SK-N-SH (cell line): Measurements from ENCODE around the gene HAT1. TPM values are rescaled to one million over a fixed set of nuclear protein-coding genes. Genes with fewer than 3 reads are reported as not detected.
"Not testable (repeated sequence)": the region's sequence is repeated elsewhere in the genome, so short reads cannot be mapped to it uniquely, and the experiment has no call there.

ENCODE experiments used
- CTCF ChIA-PET: fragments of 300-600, 350-600 bp; formaldehyde crosslinking; extraction: SDS; loops from one replicate; lab custom pipeline; 2021; lab: Yijun Ruan, JAX
- POLR2A ChIA-PET: fragments of 350-600 bp; sonication (Branson Sonifier 250); formaldehyde crosslinking; extraction: SDS; loops from one replicate; lab custom pipeline; 2020; ENCODE audit warnings: antibody characterized with exemption, inconsistent platforms; lab: Yijun Ruan, JAX
- DNase-seq: peaks from one replicate; pipeline ENCODE4 v3.0.0; 2012
- H2AFZ ChIP-seq: fragments of 200-600 bp; sonication (generic); 2 replicates; pipeline ENCODE4 v1.8.1; 2016; ENCODE audit warnings: antibody characterized with exemption, mild to moderate bottlenecking, low read depth
- H3F3A ChIP-seq: fragments of 200-600 bp; sonication (generic); replicated peaks from 2 replicates; pipeline ENCODE3; 2016; ENCODE audit warnings: antibody characterized with exemption, mild to moderate bottlenecking; ENCODE audit not compliant: insufficient read depth
- H3K27ac ChIP-seq, 2 experiments: fragments of 200-500 bp in 1 of 2; fragments of 200-600 bp in 1 of 2; sonication (Bioruptor generic) in 1 of 2; sonication (generic), shearing (Covaris generic) in 1 of 2; 2 replicates each; pipeline versions ENCODE4 v1.5.1 to v1.6.1; 2014 to 2016; ENCODE audit warnings: low read depth in 2 of 2, inconsistent platforms in 1 of 2, low read length in 1 of 2, mild to moderate bottlenecking in 1 of 2, mixed read lengths in 1 of 2
- H3K27me3 ChIP-seq: fragments of 200-600 bp; sonication (generic), shearing (Covaris generic); 2 replicates; pipeline ENCODE4 v1.6.1; 2016; ENCODE audit warnings: mixed run types; ENCODE audit not compliant: insufficient read depth
- H3K36me3 ChIP-seq, 2 experiments: fragments of 200-500 bp in 1 of 2; fragments of 200-600 bp in 1 of 2; sonication (Bioruptor generic) in 1 of 2; sonication (generic) in 1 of 2; replicated peaks in 1 of 2; 2 replicates each; pipeline versions ENCODE3 to v1.5.1; 2014 to 2016; ENCODE audit warnings: low read length in 1 of 2, mild to moderate bottlenecking in 1 of 2; ENCODE audit not compliant: insufficient read depth in 2 of 2, control insufficient read depth in 1 of 2
- H3K4me1 ChIP-seq, 2 experiments: fragments of 200-500 bp in 1 of 2; fragments of 200-600 bp in 1 of 2; sonication (Bioruptor generic) in 1 of 2; sonication (generic), shearing (Covaris generic) in 1 of 2; 2 replicates each; pipeline versions ENCODE4 v1.5.1 to v1.6.1; 2014 to 2016; ENCODE audit warnings: low read depth in 1 of 2, low read length in 1 of 2, mixed run types in 1 of 2; ENCODE audit not compliant: insufficient read depth in 2 of 2, control insufficient read depth in 1 of 2
- H3K4me2 ChIP-seq: fragments of 200-600 bp; sonication (generic), shearing (Covaris generic); 2 replicates; pipeline ENCODE4 v1.6.1; 2017; ENCODE audit warnings: mixed run types
- H3K4me3 ChIP-seq, 2 experiments: fragments of 200-500 bp in 1 of 2; fragments of 200-600 bp in 1 of 2; sonication (Bioruptor generic) in 1 of 2; sonication (generic), shearing (Covaris generic) in 1 of 2; 2 replicates each; pipeline versions ENCODE4 v1.5.1 to v1.8.1; 2014 to 2016; ENCODE audit warnings: low read depth in 2 of 2, inconsistent platforms in 1 of 2, low read length in 1 of 2, mild to moderate bottlenecking in 1 of 2, mixed read lengths in 1 of 2, moderate library complexity in 1 of 2
- H3K79me2 ChIP-seq: fragments of 200-600 bp; sonication (generic); 2 replicates; pipeline ENCODE4 v1.8.1; 2017; ENCODE audit warnings: mild to moderate bottlenecking; ENCODE audit not compliant: insufficient read depth
- H3K9ac ChIP-seq: fragments of 200-600 bp; sonication (generic); 2 replicates; pipeline ENCODE4 v1.6.1; 2017; ENCODE audit warnings: mixed run types
- H3K9me2 ChIP-seq: fragments of 200-600 bp; sonication (generic); 2 replicates; pipeline ENCODE4 v1.6.1; 2017; ENCODE audit warnings: mixed run types
- H3K9me3 ChIP-seq: fragments of 200-600 bp; sonication (generic); 2 replicates; pipeline ENCODE4 v1.6.1; 2017; ENCODE audit warnings: mixed run types, mild to moderate bottlenecking, moderate library complexity
- H4K20me1 ChIP-seq: fragments of 200-600 bp; sonication (generic); 2 replicates; pipeline ENCODE4 v1.6.1; 2017; ENCODE audit warnings: mild to moderate bottlenecking, mixed run types; ENCODE audit not compliant: insufficient read depth
- FOXJ3 ChIP-seq: sonication (generic); formaldehyde crosslinking; IDR thresholded peaks from 2 replicates; pipeline ENCODE4 v1.5.1; 2020; ENCODE audit warnings: mild to moderate bottlenecking, missing genetic modification reagents
- MEF2A ChIP-seq: IDR thresholded peaks from 2 replicates; pipeline ENCODE4 v1.4.0; 2012; ENCODE audit warnings: low read depth, borderline replicate concordance
- NFIC ChIP-seq: IDR thresholded peaks from 2 replicates; pipeline ENCODE4 v1.4.0; 2012; ENCODE audit warnings: borderline replicate concordance
- RAD21 ChIP-seq: IDR thresholded peaks from 2 replicates; pipeline ENCODE4 v1.6.1; 2012; ENCODE audit warnings: mild to moderate bottlenecking, low read length
- RCOR1 ChIP-seq: fragments of 150-350 bp; IDR thresholded peaks from 2 replicates; pipeline ENCODE4 v1.6.1; 2017; ENCODE audit warnings: antibody characterized with exemption, low read length
- USF2 ChIP-seq: fragments of 150-350 bp; IDR thresholded peaks from 2 replicates; pipeline ENCODE4 v1.6.1; 2017; ENCODE audit warnings: antibody characterized with exemption, low read length, low read depth, borderline replicate concordance
- ZBTB33 ChIP-seq: IDR thresholded peaks from 2 replicates; pipeline ENCODE4 v1.4.0; 2012; ENCODE audit warnings: low read depth, borderline replicate concordance
- WGBS: methylation state at CpG from one replicate; pipeline ENCODE4 v1.1.6; 2017; ENCODE audit warnings: low lambda C conversion rate; 5-methylcytosine and 5-hydroxymethylcytosine counted together
- polyA plus RNA-seq, 3 experiments: library from polyadenylated mRNA; depleted of rRNA; stranded (reverse); fragments of >200 nt; gene quantifications; 2 replicates each; pipeline ENCODE4 v1.2.3, GENCODE V29; 2012

HAT1 gene
- polyA plus RNA-seq, 1 of the 3 experiments (the other 2 are of a cell fraction) = 18.6 TPM

- Histone ChIP-seq H3K27me3 (no peaks in the 10 kb centered on the region), H3K4me2 (no peak overlapping the region), H3K27ac (no peak overlapping the region), H3K9me3 (no peaks in the 10 kb centered on the region), H3K36me3 (peaks cover 14 to 21% of the 10 kb centered on the region in 2 experiments), H3K79me2 (no peaks in the 10 kb centered on the region; the same call in 1 of the 2 replicates), H3K4me1 (no peaks in the 10 kb centered on the region; a peak in 1 of 4 replicates), H3K9me2 (no peaks in the 10 kb centered on the region), H2AFZ (no peak overlapping the region), H4K20me1 (no peaks in the 10 kb centered on the region), H3K4me3 (no peak overlapping the region)
- CTCF ChIA-PET = no interaction called here
- DNase-seq = no peak
- TF ChIP-seq USF2 (no peak), NFIC (no peak), FOXJ3 (no peak), RCOR1 (no peak), RAD21 (no peak), ZBTB33 (no peak)
- TF ChIP-seq, all 33 proteins: peak for 0
- peaks cover 9% of the 10 kb centered on the region for H3F3A ChIP-seq
- no peak overlapping the region for H3K9ac ChIP-seq
- 88% methylated on average over 1 of the region's 2 CpGs for WGBS
- POLR2A ChIA-PET = no interaction called here
These were observed 50.2 kb downstream of the HAT1 start for GRCh38 chr2:171972329-171972982.

GRCh38 chr2:171979103-171979502 lies 56.8 kb downstream of the HAT1 start:
- Histone ChIP-seq H3K27ac (no peak overlapping the region), H3K27me3 (no peaks in the 10 kb centered on the region), H3K9ac (no peak overlapping the region), H3K9me3 (no peaks in the 10 kb centered on the region), H3K4me2 (no peak overlapping the region), H3F3A (no peaks in the 10 kb centered on the region), H4K20me1 (no peaks in the 10 kb centered on the region), H3K79me2 (no peaks in the 10 kb centered on the region), H3K4me3 (no peak overlapping the region), H3K4me1 (no peaks in the 10 kb centered on the region), H3K9me2 (no peaks in the 10 kb centered on the region), H2AFZ (no peak overlapping the region), H3K36me3 (peaks cover 4 to 49% of the 10 kb centered on the region in 2 experiments)
- ChIA-PET CTCF (no interaction called here), POLR2A (no interaction called here)
- 97% methylated on average over 4 of the region's 4 CpGs for WGBS
- no peak for TF ChIP-seq MEF2A
- DNase-seq = no peak

GRCh38 chr2:171983924-171984323 lies 61.7 kb downstream of the HAT1 start:
- CTCF ChIA-PET, H3K27me3 ChIP-seq, H3K79me2 ChIP-seq, H4K20me1 ChIP-seq, H3K9ac ChIP-seq, H3F3A ChIP-seq, POLR2A ChIA-PET, H2AFZ ChIP-seq, H3K4me2 ChIP-seq, H3K4me3 ChIP-seq, DNase-seq, H3K9me3 ChIP-seq, H3K27ac ChIP-seq, H3K4me1 ChIP-seq, H3K9me2 ChIP-seq: not testable (repeated sequence)
- peaks cover 4 to 44% of the 10 kb centered on the region in 2 experiments for H3K36me3 ChIP-seq
- 94% methylated on average over 1 of the region's 1 CpG for WGBS
